B cell (primary cell): ENCODE results near the gene ZNHIT3. TPM values are rescaled to one million over a fixed set of nuclear protein-coding genes. Genes with fewer than 3 reads are reported as not detected.

Source experiments
- ATAC-seq: fragments of 200-7000 bp; cut with Tn5 transposase; one replicate; pipeline ENCODE4 v1.10.0; 2021; ENCODE audit warnings: low read depth, mild to moderate bottlenecking, moderate number of reproducible peaks, moderate library complexity
- CTCF ChIA-PET: fragments of 350-600 bp; sonication (Branson Sonifier 250); formaldehyde crosslinking; loops from one replicate; lab custom pipeline; 2021; ENCODE audit warnings: antibody characterized with exemption, inconsistent platforms; lab: Charles Lee
- POLR2A ChIA-PET: fragments of 350-600 bp; sonication (Branson Sonifier 250); formaldehyde crosslinking; loops from one replicate; lab custom pipeline; 2021; ENCODE audit warnings: antibody characterized with exemption; lab: Charles Lee
- DNase-seq: peaks from one replicate; pipeline ENCODE4 v3.0.0; 2013
- H2AFZ ChIP-seq: 2 replicates; pipeline ENCODE4 v1.6.1; 2012; ENCODE audit warnings: mild to moderate bottlenecking, low read depth, low read length; ENCODE audit not compliant: insufficient read depth, poor library complexity, severe bottlenecking
- H3K27ac ChIP-seq, 2 donors: 1 replicate in 1 of 2; 2 replicates in 1 of 2; pipeline ENCODE4 v1.5.1; 2012 to 2013; ENCODE audit warnings: low read length in 2 of 2, mild to moderate bottlenecking in 2 of 2, moderate library complexity in 1 of 2
- H3K27me3 ChIP-seq, 4 experiments: fragments of 200-600 bp in 1 of 4; sonication (generic) in 1 of 4; replicated peaks in 1 of 4; 1 replicate in 2 of 4; 2 replicates in 2 of 4; pipeline versions ENCODE4 v1.6.1 to v1.7.0; 2013 to 2016; ENCODE audit warnings: low read length in 3 of 4, mild to moderate bottlenecking in 2 of 4, mixed read lengths in 1 of 4, moderate library complexity in 1 of 4; ENCODE audit not compliant: insufficient read depth in 4 of 4, control insufficient read depth in 3 of 4; ENCODE audit errors: control extremely low read depth in 1 of 4
- H3K36me3 ChIP-seq, 2 experiments: replicated peaks in 1 of 2; 1 replicate in 1 of 2; 2 replicates in 1 of 2; pipeline versions ENCODE4 v1.6.1 to v1.7.1; 2013; ENCODE audit warnings: low read length in 1 of 2; ENCODE audit not compliant: insufficient read depth in 2 of 2, control insufficient read depth in 1 of 2; ENCODE audit errors: control extremely low read depth in 1 of 2, extremely low read depth in 1 of 2
- H3K4me1 ChIP-seq, 2 donors: fragments of 200-600 bp in 1 of 2; sonication (generic) in 1 of 2; 1 replicate in 1 of 2; 2 replicates in 1 of 2; pipeline versions ENCODE4 v1.5.1 to v1.6.1; 2013 to 2017; ENCODE audit warnings: low read length in 2 of 2; ENCODE audit not compliant: control insufficient read depth in 2 of 2, insufficient read depth in 2 of 2
- H3K4me2 ChIP-seq: replicated peaks from 2 replicates; pipeline ENCODE3; 2012; ENCODE audit warnings: mild to moderate bottlenecking, low read depth, low read length; ENCODE audit not compliant: poor library complexity, severe bottlenecking
- H3K4me3 ChIP-seq, 5 experiments: fragments of 200-600 bp in 1 of 5; sonication (generic) in 1 of 5; 1 replicate in 3 of 5; 2 replicates in 2 of 5; pipeline versions ENCODE4 v1.5.1 to v1.7.0; 2011 to 2016; ENCODE audit warnings: low read length in 4 of 5, mild to moderate bottlenecking in 4 of 5, low read depth in 2 of 5, control low read depth in 1 of 5, moderate library complexity in 1 of 5; ENCODE audit not compliant: insufficient read depth in 1 of 5; ENCODE audit errors: control extremely low read depth in 1 of 5, extremely low read depth in 1 of 5
- H3K79me2 ChIP-seq: fragments of 200-600 bp; sonication (generic); one replicate; pipeline ENCODE4 v1.6.0; 2016; ENCODE audit warnings: low read length; ENCODE audit not compliant: control insufficient read depth, insufficient read depth
- H3K9ac ChIP-seq: fragments of 200-600 bp; sonication (generic); 2 replicates; pipeline ENCODE4 v1.6.1; 2017; ENCODE audit warnings: mild to moderate bottlenecking, low read length, moderate library complexity
- H3K9me3 ChIP-seq, 3 donors: one replicate each; pipeline versions ENCODE4 v1.6.1 to v1.7.1; 2013; ENCODE audit warnings: low read length in 2 of 3; ENCODE audit not compliant: control insufficient read depth in 2 of 3, insufficient read depth in 1 of 3; ENCODE audit errors: control extremely low read depth in 1 of 3
- H4K20me1 ChIP-seq: 2 replicates; pipeline ENCODE4 v1.6.0; 2012; ENCODE audit warnings: mild to moderate bottlenecking, low read length; ENCODE audit not compliant: insufficient read depth, control insufficient read depth, poor library complexity, severe bottlenecking
- H3K27ac Mint-ChIP-seq: one replicate; pipeline ENCODE4 v1.8.0; 2021; ENCODE audit warnings: mixed read lengths
- H3K27me3 Mint-ChIP-seq: one replicate; pipeline ENCODE4 v1.8.0; 2021; ENCODE audit warnings: mixed read lengths
- H3K4me1 Mint-ChIP-seq: one replicate; pipeline ENCODE4 v1.8.0; 2021; ENCODE audit warnings: mixed read lengths
- H3K4me3 Mint-ChIP-seq: one replicate; pipeline ENCODE4 v1.8.0; 2021; ENCODE audit warnings: mixed read lengths
- H3K9me3 Mint-ChIP-seq: one replicate; pipeline ENCODE4 v1.8.0; 2022; ENCODE audit warnings: mixed read lengths; ENCODE audit not compliant: insufficient read depth
- CTCF ChIP-seq: fragments of 200-600 bp; IDR thresholded peaks from one replicate; pipeline ENCODE4 v1.8.0; 2022; ENCODE audit warnings: antibody characterized with exemption, mild to moderate bottlenecking
- EZH2 ChIP-seq: IDR thresholded peaks from 2 replicates; pipeline ENCODE4 v1.6.1; 2012; ENCODE audit warnings: borderline replicate concordance, low read depth, mild to moderate bottlenecking, moderate library complexity, low read length; ENCODE audit not compliant: insufficient read depth, poor library complexity, severe bottlenecking
- WGBS: methylation state at CpG from one replicate; pipeline ENCODE4 v1.1.5; 2013; ENCODE audit warnings: missing lambda C conversion rate; ENCODE audit not compliant: insufficient coverage; 5-methylcytosine and 5-hydroxymethylcytosine counted together
- intact Hi-C: fragments of 100-400 bp; cut with micrococcal nuclease; formaldehyde crosslinking; loops from one replicate; pipeline ENCODE4 v1.10.0; 2022
- polyA plus RNA-seq: library from polyadenylated mRNA; depleted of rRNA; stranded (reverse); fragments of >200 nt; gene quantifications from 2 replicates; pipeline ENCODE4 v1.2.3, GENCODE V29; 2012
- total RNA-seq, 2 donors: library from RNA; stranded (reverse); fragments of 120-200 nt in 1 of 2; gene quantifications; 1 replicate in 1 of 2; 2 replicates in 1 of 2; pipeline versions ENCODE4 v1.2.3 to v1.2.4, GENCODE V29; 2013 to 2022

Gene ZNHIT3
- total and polyA plus RNA-seq, 2 donors (not counting 1 experiment from before 2014, with no cell fraction given): 36.5 to 50.5 TPM

- no peaks in the 10 kb centered on the region for H3K27me3 ChIP-seq
- 92% methylated on average over 3 of the region's 7 CpGs for WGBS
- H2AFZ ChIP-seq: no peak overlapping the region
- H3K27me3 Mint-ChIP-seq: no peaks in the 10 kb centered on the region
- no peak overlapping the region for H3K4me2 ChIP-seq
- no peak overlapping the region for H3K4me3 Mint-ChIP-seq
- ChIA-PET CTCF (no interaction called here), POLR2A (no interaction called here)
- no peaks in the 10 kb centered on the region for H3K9me3 ChIP-seq
- H3K9ac ChIP-seq: no peak overlapping the region
- intact Hi-C loops: no loop called here
- no peaks in the 10 kb centered on the region for H3K4me1 ChIP-seq
- H3K4me3 ChIP-seq: no peak overlapping the region
- no peak for TF ChIP-seq CTCF
- TF ChIP-seq EZH2: no peak
- no peaks in the 10 kb centered on the region for H3K79me2 ChIP-seq
- DNase-seq: no peak
- peaks cover 0 to 42% of the 10 kb centered on the region in 2 experiments for H3K36me3 ChIP-seq
- no peak for ATAC-seq
- H3K4me1 Mint-ChIP-seq: no peaks in the 10 kb centered on the region
- no peak overlapping the region for H3K27ac Mint-ChIP-seq
- no peak overlapping the region for H3K27ac ChIP-seq
- no peaks in the 10 kb centered on the region for H4K20me1 ChIP-seq
- no peaks in the 10 kb centered on the region for H3K9me3 Mint-ChIP-seq
Observed at GRCh38 chr17:36527621-36528250, 41.3 kb downstream of the ZNHIT3 start.

- H3K9me3 ChIP-seq: no peaks in the 10 kb centered on the region
- H3K4me3 ChIP-seq: no peak overlapping the region
- H2AFZ ChIP-seq: no peak overlapping the region
- H3K4me3 Mint-ChIP-seq: no peak overlapping the region
- H3K27ac Mint-ChIP-seq: no peak overlapping the region
- no peak overlapping the region for H3K9ac ChIP-seq
- H3K27ac ChIP-seq: no peak overlapping the region
- peaks cover 3 to 5% of the 10 kb centered on the region in 2 donors for H3K4me1 ChIP-seq
- ATAC-seq: no peak
- peaks cover 8% of the 10 kb centered on the region for H3K4me1 Mint-ChIP-seq
- no peak for DNase-seq
- no peaks in the 10 kb centered on the region for H3K27me3 Mint-ChIP-seq
- intact Hi-C loops: no loop called here
- H3K36me3 ChIP-seq: peaks cover 0 to 34% of the 10 kb centered on the region in 2 experiments
- no peaks in the 10 kb centered on the region for H3K9me3 Mint-ChIP-seq
- CTCF ChIA-PET: interaction anchor here (0.5 kb wide), 1 partner anchor 568 kb away, joined by 3 read pairs; no protein-coding TSS in a partner anchor
- TF ChIP-seq EZH2 (no peak), CTCF (no peak)
- H4K20me1 ChIP-seq: no peaks in the 10 kb centered on the region
- POLR2A ChIA-PET: no interaction called here
- no peaks in the 10 kb centered on the region for H3K27me3 ChIP-seq
- H3K79me2 ChIP-seq: no peaks in the 10 kb centered on the region
- no peak overlapping the region for H3K4me2 ChIP-seq
Observed at GRCh38 chr17:36529121-36529520, 42.6 kb downstream of the ZNHIT3 start.
